Endodermal cell (in vitro differentiated cells): ENCODE data around the gene PRSS36. TPM values are rescaled to one million over a fixed set of nuclear protein-coding genes. Genes with fewer than 3 reads are reported as not detected.

ENCODE experiments used
- DNase-seq: peaks from one replicate; pipeline ENCODE4 v3.0.0-alpha.2; 2017
- H3K27ac ChIP-seq: 2 replicates; pipeline ENCODE4 v1.5.1; 2013; ENCODE audit warnings: mild to moderate bottlenecking, low read depth, low read length, moderate library complexity
- H3K27me3 ChIP-seq: 2 replicates; pipeline ENCODE4 v1.6.1; 2013; ENCODE audit warnings: mild to moderate bottlenecking, low read length, moderate library complexity; ENCODE audit not compliant: insufficient read depth, control insufficient read depth, poor library complexity, severe bottlenecking
- H3K36me3 ChIP-seq: 2 replicates; pipeline ENCODE4 v1.7.0; 2013; ENCODE audit warnings: mild to moderate bottlenecking, low read length, moderate library complexity; ENCODE audit not compliant: control insufficient read depth, insufficient read depth
- H3K4me1 ChIP-seq: one replicate; pipeline ENCODE4 v1.7.0; 2013; ENCODE audit warnings: low read length; ENCODE audit not compliant: control insufficient read depth, insufficient read depth
- H3K4me3 ChIP-seq: 2 replicates; pipeline ENCODE4 v1.5.1; 2013; ENCODE audit warnings: mild to moderate bottlenecking, low read length, moderate library complexity
- H3K9ac ChIP-seq: 2 replicates; pipeline ENCODE4 v1.6.1; 2013; ENCODE audit warnings: mild to moderate bottlenecking, low read length, moderate library complexity; ENCODE audit not compliant: poor library complexity, severe bottlenecking; ENCODE audit errors: extremely low read depth
- H3K9me3 ChIP-seq: 2 replicates; pipeline ENCODE4 v1.6.1; 2013; ENCODE audit warnings: mild to moderate bottlenecking, low read length, moderate library complexity; ENCODE audit not compliant: control insufficient read depth
- H3K27ac Mint-ChIP-seq: 2 replicates; pipeline ENCODE4 v1.8.0; 2020; ENCODE audit warnings: mixed read lengths
- H3K27me3 Mint-ChIP-seq: 2 replicates; pipeline ENCODE4 v1.8.0; 2021; ENCODE audit warnings: mild to moderate bottlenecking, mixed read lengths; ENCODE audit not compliant: insufficient read depth
- H3K36me3 Mint-ChIP-seq: 2 replicates; pipeline ENCODE4 v1.8.0; 2020; ENCODE audit warnings: low read depth, mixed read lengths
- H3K4me1 Mint-ChIP-seq: 2 replicates; pipeline ENCODE4 v1.8.0; 2020; ENCODE audit warnings: mixed read lengths
- H3K4me3 Mint-ChIP-seq: 2 replicates; pipeline ENCODE4 v1.8.0; 2020; ENCODE audit warnings: mild to moderate bottlenecking, moderate library complexity, mixed read lengths
- H3K9me3 Mint-ChIP-seq: 2 replicates; pipeline ENCODE4 v1.8.0; 2020; ENCODE audit warnings: mild to moderate bottlenecking, mixed read lengths
- CTCF ChIP-seq: fragments of 200-600 bp; sonication (generic); conservative IDR thresholded peaks from 2 replicates; pipeline ENCODE4 v1.5.0; 2021; ENCODE audit warnings: antibody characterized with exemption, mild to moderate bottlenecking
- WGBS, 2 experiments: methylation state at CpG; one replicate each; pipeline versions ENCODE4 v1.1.5 to v1.1.7; 2013; ENCODE audit warnings: missing lambda C conversion rate in 2 of 2, mixed read lengths in 1 of 2; ENCODE audit not compliant: insufficient coverage in 1 of 2, insufficient read length in 1 of 2; 5-methylcytosine and 5-hydroxymethylcytosine counted together
- total RNA-seq, 2 donors: library from RNA; stranded (reverse); fragmentation: NEBNext Ultra II Directional in 1 of 2; extraction: Animal tissue kit (Norgen Biotek cat#: 25700) in 1 of 2; gene quantifications; 2 replicates in 1 of 2; 3 replicates in 1 of 2; pipeline ENCODE4 v1.2.1, GENCODE V29; 2021

Gene PRSS36
- total RNA-seq, 2 donors from 2014 or later: 0.22 to 0.71 TPM

GRCh38 chr16:31117384-31118222 is 32.3 kb downstream of the PRSS36 start, which contains the start of gene KAT8:
Gene KAT8, plus strand, starts transcription at chr16:31117664. Its CDS starts 18 bp downstream, at chr16:31117682.
- Histone ChIP-seq H3K4me3 (peak within 1 kb of the TSS; percentile 89), H3K4me1 (no peaks in the 10 kb centered on the region), H3K27me3 (no peaks in the 10 kb centered on the region), H3K27ac (peak within 1 kb of the TSS; percentile 81), H3K9me3 (no peaks in the 10 kb centered on the region), H3K36me3 (peaks cover 42% of the 10 kb centered on the region), H3K9ac (peak within 1 kb of the TSS; percentile 72)
- Mint-ChIP-seq H3K27me3 (no peaks in the 10 kb centered on the region), H3K9me3 (no peaks in the 10 kb centered on the region), H3K4me3 (peak within 1 kb of the TSS; percentile 79), H3K27ac (peak within 1 kb of the TSS; percentile 95), H3K4me1 (peaks cover 7% of the 10 kb centered on the region), H3K36me3 (peaks cover 35% of the 10 kb centered on the region)
- WGBS, 2 experiments: 0% methylated on average over 23 to 66 of the region's 68 CpGs
- TF ChIP-seq CTCF: no peak
- DNase-seq: peak; percentile 99

- no peaks in the 10 kb centered on the region for H3K27me3 ChIP-seq
- no peaks in the 10 kb centered on the region for H3K27me3 Mint-ChIP-seq
- no peak overlapping the region for H3K27ac ChIP-seq
- TF ChIP-seq CTCF: no peak
- no peak overlapping the region for H3K4me3 ChIP-seq
- H3K4me1 ChIP-seq: no peaks in the 10 kb centered on the region
- H3K36me3 Mint-ChIP-seq: peaks cover 35% of the 10 kb centered on the region
- no peak overlapping the region for H3K27ac Mint-ChIP-seq
- DNase-seq: no peak
- no peaks in the 10 kb centered on the region for H3K9me3 Mint-ChIP-seq
- no peaks in the 10 kb centered on the region for H3K9me3 ChIP-seq
- no peak overlapping the region for H3K9ac ChIP-seq
- whole genome bisulfite sequencing, 2 experiments: 94 to 98% methylated on average over 6 to 8 of the region's 8 CpGs
- H3K4me3 Mint-ChIP-seq: no peak overlapping the region
- H3K36me3 ChIP-seq: peaks cover 39% of the 10 kb centered on the region
- H3K4me1 Mint-ChIP-seq: peaks cover 7% of the 10 kb centered on the region
Measured at GRCh38 chr16:31114468-31114867, 35.4 kb downstream of the PRSS36 start.

GRCh38 chr16:31113121-31114120 is 36.4 kb downstream of the PRSS36 start:
- Mint-ChIP-seq H3K36me3 (peaks cover 34% of the 10 kb centered on the region), H3K4me3 (no peak overlapping the region), H3K27me3 (no peaks in the 10 kb centered on the region), H3K9me3 (no peaks in the 10 kb centered on the region), H3K4me1 (peaks cover 6% of the 10 kb centered on the region), H3K27ac (no peak overlapping the region)
- H3K4me1 ChIP-seq: no peaks in the 10 kb centered on the region
- H3K9ac ChIP-seq: no peak overlapping the region
- no peaks in the 10 kb centered on the region for H3K27me3 ChIP-seq
- H3K27ac ChIP-seq: no peak overlapping the region
- peaks cover 33% of the 10 kb centered on the region for H3K36me3 ChIP-seq
- H3K9me3 ChIP-seq: no peaks in the 10 kb centered on the region
- no peak overlapping the region for H3K4me3 ChIP-seq
- WGBS, 2 experiments: 91 to 93% methylated on average over 5 of the region's 5 CpGs
- DNase-seq: no peak
- no peak for TF ChIP-seq CTCF
